ENCODE data around the gene TMEM170B.

Gene TMEM170B

DNA sequence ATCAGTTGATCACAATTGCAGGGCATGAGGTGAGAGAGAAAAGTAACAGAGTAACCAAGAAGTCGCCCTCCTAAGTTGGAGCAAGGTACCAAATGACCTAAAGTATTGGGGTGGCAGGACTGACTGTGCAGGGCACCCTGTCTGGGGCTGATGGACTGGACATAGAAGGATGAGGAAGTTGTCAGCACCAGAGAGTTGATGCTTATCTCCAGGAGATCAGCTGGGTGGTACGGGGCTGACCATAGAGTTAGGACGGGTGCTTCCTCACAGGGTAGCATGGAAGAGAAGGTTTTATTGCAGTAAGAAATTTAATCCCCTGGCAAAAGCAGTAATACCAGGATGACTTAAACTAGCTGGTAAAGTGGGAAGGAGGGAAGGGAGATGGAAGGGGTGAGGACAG, 66.7 kb downstream of the TMEM170B start:
- TF ChIP-seq, protein P1, sequence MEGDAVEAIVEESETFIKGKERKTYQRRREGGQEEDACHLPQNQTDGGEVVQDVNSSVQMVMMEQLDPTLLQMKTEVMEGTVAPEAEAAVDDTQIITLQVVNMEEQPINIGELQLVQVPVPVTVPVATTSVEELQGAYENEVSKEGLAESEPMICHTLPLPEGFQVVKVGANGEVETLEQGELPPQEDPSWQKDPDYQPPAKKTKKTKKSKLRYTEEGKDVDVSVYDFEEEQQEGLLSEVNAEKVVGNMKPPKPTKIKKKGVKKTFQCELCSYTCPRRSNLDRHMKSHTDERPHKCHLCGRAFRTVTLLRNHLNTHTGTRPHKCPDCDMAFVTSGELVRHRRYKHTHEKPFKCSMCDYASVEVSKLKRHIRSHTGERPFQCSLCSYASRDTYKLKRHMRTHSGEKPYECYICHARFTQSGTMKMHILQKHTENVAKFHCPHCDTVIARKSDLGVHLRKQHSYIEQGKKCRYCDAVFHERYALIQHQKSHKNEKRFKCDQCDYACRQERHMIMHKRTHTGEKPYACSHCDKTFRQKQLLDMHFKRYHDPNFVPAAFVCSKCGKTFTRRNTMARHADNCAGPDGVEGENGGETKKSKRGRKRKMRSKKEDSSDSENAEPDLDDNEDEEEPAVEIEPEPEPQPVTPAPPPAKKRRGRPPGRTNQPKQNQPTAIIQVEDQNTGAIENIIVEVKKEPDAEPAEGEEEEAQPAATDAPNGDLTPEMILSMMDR (IDR thresholded peaks at IDR 0.05; ENCODE audit: low read depth, low read length) = no peak
- no peak overlapping the region for H3K4me3 ChIP-seq (ENCODE audit: low read depth, low read length)

DNA sequence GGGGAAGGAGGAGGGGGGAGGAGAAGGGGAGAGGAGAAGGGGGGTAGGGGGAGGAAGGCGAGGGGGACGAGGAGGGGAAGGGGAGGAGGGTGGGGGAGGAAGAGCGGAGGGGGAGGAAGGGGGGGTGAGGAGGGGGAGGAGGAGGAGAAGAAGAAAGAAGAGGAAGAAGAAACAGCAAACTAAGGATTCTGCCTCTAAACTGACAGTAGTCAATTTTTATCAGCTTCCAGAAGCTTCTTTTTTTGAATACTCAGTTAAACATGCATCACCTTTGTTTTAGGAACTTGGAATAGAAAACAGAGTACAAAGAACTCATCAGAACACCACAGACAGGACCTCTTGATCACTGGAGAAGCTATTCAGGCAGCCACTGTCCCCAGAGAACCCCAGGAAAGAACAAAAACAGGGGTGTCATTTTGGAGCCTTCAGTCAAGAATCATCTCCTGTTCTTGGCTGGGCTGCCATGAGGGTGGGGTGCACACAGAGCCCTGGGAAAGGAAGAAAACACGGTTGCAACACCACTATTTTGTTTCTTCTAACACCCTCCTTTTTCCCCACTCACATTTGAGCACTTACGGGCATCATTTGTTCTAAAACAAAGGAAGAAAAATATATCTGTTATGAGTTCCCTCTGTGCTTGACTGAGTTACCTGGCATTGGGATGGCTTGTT, 67.4 kb downstream of the TMEM170B start:
- TF ChIP-seq, protein P1 (IDR thresholded peaks at IDR 0.05; ENCODE audit: low read depth, low read length) = no peak
- H3K4me3 ChIP-seq (ENCODE audit: low read depth, low read length) = no peak overlapping the region

DNA sequence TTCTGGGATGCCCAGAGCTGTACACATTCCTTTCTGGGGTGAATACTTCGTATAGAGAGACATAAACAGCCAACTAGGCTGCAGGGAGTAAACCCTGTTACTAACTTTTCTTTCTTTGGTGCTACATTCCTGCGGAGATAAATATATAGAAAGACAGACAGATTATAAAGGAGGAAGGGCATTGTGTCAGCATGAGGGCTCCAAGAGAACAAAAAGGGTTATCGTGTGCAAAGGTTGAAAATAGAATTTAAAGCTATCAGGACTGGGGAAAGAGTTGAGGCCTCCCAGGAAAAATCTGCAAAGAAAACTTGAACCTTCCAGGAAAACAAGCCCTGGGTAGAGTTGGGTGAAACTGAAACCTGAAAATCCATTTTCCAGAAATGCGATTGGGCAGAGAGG, 68.0 kb downstream of the TMEM170B start:
- H3K4me3 ChIP-seq (ENCODE audit: low read depth, low read length) = no peak overlapping the region
- TF ChIP-seq, protein P1 (IDR thresholded peaks at IDR 0.05; ENCODE audit: low read depth, low read length) = no peak

DNA sequence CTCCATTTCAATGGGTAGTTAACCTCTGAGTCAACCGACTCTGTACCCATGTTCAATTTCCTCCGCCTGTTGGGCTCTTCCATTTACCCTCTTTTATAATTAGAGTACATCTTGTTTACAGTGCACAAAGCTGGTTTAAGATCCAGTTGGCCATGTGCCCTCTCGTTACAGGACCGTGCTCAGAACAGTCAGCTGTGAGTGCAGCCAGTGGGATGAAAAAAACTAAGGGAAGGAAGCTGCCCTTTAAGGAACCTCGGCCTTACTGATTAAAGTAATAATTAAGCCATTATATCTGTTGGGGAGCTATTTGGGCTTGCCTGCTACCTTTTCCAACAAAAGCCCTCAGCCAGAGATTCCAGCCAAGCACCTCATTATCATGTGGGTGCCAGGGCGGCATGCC, 68.8 kb downstream of the TMEM170B start:
- no peak overlapping the region for H3K4me3 ChIP-seq (ENCODE audit: low read depth, low read length)
- TF ChIP-seq, protein P1 (IDR thresholded peaks at IDR 0.05; ENCODE audit: low read depth, low read length) = no peak

DNA sequence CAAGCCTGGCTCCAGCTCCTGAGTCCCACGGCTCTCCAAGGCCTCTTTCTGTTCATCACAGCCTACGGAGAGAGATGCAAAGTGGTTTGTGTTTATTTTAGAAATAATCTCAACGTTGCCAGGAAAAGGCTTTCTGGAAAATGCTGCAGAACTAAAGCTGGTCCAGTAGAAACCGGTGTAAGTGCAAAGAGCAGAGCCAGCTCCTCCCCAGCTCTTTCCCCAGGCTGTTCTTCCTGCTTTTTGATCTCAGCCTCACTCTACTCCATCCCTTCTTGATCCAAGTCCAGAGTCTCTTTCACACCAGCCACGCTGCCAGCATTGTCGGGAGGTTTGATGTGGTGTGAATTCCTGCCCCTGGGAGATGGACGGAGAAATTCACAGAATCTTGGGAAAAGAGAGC, 69.8 kb downstream of the TMEM170B start:
- TF ChIP-seq, protein P1 (IDR thresholded peaks at IDR 0.05; ENCODE audit: low read depth, low read length) = no peak
- no peak overlapping the region for H3K4me3 ChIP-seq (ENCODE audit: low read depth, low read length)

DNA sequence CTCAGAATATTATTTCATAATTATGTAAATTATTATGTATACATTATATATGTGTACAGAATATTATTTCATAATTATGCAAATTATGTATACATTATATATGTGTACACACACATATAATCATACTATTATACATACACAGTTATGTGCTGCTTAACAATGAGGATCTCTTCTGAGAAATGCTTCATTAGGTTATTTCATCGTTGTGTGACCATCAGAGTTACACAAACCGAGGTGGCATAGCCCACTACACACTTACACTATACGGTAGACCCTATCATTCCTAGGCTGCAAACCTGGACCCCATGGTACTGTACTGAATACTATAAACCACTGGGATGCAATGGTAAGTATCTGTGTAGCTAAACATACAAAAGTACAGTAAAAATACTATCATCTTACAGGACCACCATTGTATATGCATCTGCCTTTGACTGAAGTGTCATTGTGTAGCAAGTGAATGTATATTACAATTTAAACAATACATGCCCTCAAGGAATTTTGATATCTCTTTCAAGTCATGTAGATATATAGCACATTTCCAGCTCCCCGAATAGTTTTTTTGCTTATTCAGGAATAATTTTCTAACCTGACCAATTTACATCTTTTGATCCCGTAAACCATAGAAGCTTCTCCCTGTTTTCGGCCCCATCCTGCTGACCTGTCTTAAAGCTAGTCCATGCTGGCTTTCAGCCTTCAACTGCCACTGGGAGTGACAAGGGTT, 71.2 kb downstream of the TMEM170B start:
- H3K4me3 ChIP-seq (ENCODE audit: low read depth, low read length) = peak overlapping the region; percentile 29; the same call in 1 of the 2 replicates
- TF ChIP-seq, protein P1 (IDR thresholded peaks at IDR 0.05; ENCODE audit: low read depth, low read length) = no peak
